ENCODE results near the gene POMP. TPM values are rescaled to one million over a fixed set of nuclear protein-coding genes. Genes with fewer than 3 reads are reported as not detected.

POMP gene
- total and polyA plus RNA-seq, 2 of the 4 experiments (the other 2 are of a cell fraction): 60.2 to 68.4 TPM

DNA sequence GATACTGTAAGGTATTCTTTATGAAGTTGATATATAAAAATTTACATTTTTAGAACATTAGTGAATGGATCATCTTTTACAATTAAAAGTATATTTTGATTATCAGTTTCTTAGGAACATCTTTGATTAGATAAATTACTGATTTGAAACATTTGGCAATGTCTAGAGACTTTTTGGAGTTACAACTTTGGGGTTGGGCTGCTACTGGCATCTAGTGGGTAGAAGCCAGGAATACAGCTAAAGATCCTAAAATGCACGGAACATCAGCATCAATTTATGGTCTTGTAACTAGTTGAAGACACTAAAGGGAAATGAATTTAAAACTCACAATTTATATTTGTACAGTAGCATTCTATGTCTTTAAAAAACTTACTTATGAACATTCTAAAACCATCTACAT is 19.9 kb downstream of the POMP start:
- intact Hi-C loops (cut with micrococcal nuclease) (loop anchor here (1.0 kb wide), 1 partner anchor 117 kb away; no protein-coding TSS in a partner anchor), in situ Hi-C loops (cut with MboI; ENCODE audit: low sequenced_read_pairs) (loop anchor here (5.0 kb wide), 1 partner anchor 118 kb away; no protein-coding TSS in a partner anchor), dilution Hi-C loops (cut with HindIII; ENCODE audit: low sequenced_read_pairs, unreplicated experiment) (no loop called here)
- H2AK5ac ChIP-seq (ENCODE audit: low read depth, low read length): no peak overlapping the region
- H3K79me1 ChIP-seq (ENCODE audit: low read depth in 1 of 2, low read length in 2 of 2): peaks cover 6 to 10% of the 10 kb centered on the region in 2 experiments; a peak in 2 of 4 replicates
- no peak overlapping the region for H3K4me2 ChIP-seq (ENCODE audit: low read depth, low read length)
- H2BK5ac ChIP-seq (ENCODE audit: low read depth, low read length, poor library complexity, severe bottlenecking): no peak overlapping the region
- H3K18ac ChIP-seq (ENCODE audit: low read depth, low read length): no peak overlapping the region
- no peak overlapping the region for H3K9ac ChIP-seq (ENCODE audit: low read depth, low read length)
- no peak overlapping the region for H3K14ac ChIP-seq (replicated peaks; ENCODE audit: low read depth, low read length)
- no peak overlapping the region for H2AK9ac ChIP-seq (replicated peaks; ENCODE audit: low read depth, low read length, poor library complexity)
- ChIA-PET CTCF (no interaction called here), POLR2A (ENCODE audit: unreplicated experiment) (no interaction called here)
- H3K9me3 ChIP-seq (ENCODE audit: control insufficient read depth, insufficient read depth, low read length): no peaks in the 10 kb centered on the region
- no peak for ATAC-seq (ENCODE audit: low read depth)
- no peaks in the 10 kb centered on the region for H3K4me1 ChIP-seq (ENCODE audit: control insufficient read depth, insufficient read depth, low read length)
- H4K8ac ChIP-seq (ENCODE audit: low read depth in 2 of 2, low read length in 2 of 2): no peak overlapping the region
- no peak overlapping the region for H2BK15ac ChIP-seq (ENCODE audit: low read depth, low read length)
- H3K23ac ChIP-seq (ENCODE audit: low read depth, low read length): no peak overlapping the region
- no peak overlapping the region for H3K4me3 ChIP-seq (ENCODE audit: insufficient read depth, low read depth, low read length)
- WGBS, 2 experiments (ENCODE audit: extremely low coverage in 2 of 2, insufficient read length in 1 of 2): no CpG with 5 or more reads among the region's 1 CpG
- H4K5ac ChIP-seq (ENCODE audit: low read depth, low read length): no peak overlapping the region
- H2BK20ac ChIP-seq (ENCODE audit: low read depth, low read length): no peak overlapping the region
- TF ChIP-seq SMC3 (IDR thresholded peaks at IDR 0.05; ENCODE audit: low read depth, low read length): 0 out of 2 replicates have a peak, but pooled peaks have one; percentile 4
- peak; percentile 25 for TF ChIP-seq RAD21 (IDR thresholded peaks at IDR 0.05; ENCODE audit: low read length)
- TF ChIP-seq, protein P1, sequence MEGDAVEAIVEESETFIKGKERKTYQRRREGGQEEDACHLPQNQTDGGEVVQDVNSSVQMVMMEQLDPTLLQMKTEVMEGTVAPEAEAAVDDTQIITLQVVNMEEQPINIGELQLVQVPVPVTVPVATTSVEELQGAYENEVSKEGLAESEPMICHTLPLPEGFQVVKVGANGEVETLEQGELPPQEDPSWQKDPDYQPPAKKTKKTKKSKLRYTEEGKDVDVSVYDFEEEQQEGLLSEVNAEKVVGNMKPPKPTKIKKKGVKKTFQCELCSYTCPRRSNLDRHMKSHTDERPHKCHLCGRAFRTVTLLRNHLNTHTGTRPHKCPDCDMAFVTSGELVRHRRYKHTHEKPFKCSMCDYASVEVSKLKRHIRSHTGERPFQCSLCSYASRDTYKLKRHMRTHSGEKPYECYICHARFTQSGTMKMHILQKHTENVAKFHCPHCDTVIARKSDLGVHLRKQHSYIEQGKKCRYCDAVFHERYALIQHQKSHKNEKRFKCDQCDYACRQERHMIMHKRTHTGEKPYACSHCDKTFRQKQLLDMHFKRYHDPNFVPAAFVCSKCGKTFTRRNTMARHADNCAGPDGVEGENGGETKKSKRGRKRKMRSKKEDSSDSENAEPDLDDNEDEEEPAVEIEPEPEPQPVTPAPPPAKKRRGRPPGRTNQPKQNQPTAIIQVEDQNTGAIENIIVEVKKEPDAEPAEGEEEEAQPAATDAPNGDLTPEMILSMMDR (conservative IDR thresholded peaks at IDR 0.05; ENCODE audit: low read depth, low read length): peak; percentile 24
- no peak for TF ChIP-seq MXI1 (IDR thresholded peaks at IDR 0.05; ENCODE audit: borderline replicate concordance, low read depth, low read length)
- H3K9me1 ChIP-seq (ENCODE audit: insufficient read depth, low read length): no peaks in the 10 kb centered on the region; the same call in 1 of the 2 replicates
- no peak for DNase-seq
- H3K27me3 ChIP-seq (ENCODE audit: control insufficient read depth, insufficient read depth, low read length): no peaks in the 10 kb centered on the region
- peaks cover 21% of the 10 kb centered on the region for H3K36me3 ChIP-seq (ENCODE audit: control insufficient read depth, insufficient read depth, low read length)
- H4K91ac ChIP-seq (ENCODE audit: insufficient read depth, low read depth, low read length): no peak overlapping the region
- no peak overlapping the region for H3K4ac ChIP-seq (ENCODE audit: low read depth, low read length)
- no peak overlapping the region for H2AFZ ChIP-seq (replicated peaks; ENCODE audit: low read length, poor library complexity)
- H3K27ac ChIP-seq (ENCODE audit: insufficient read depth, low read length): no peak overlapping the region
- no peak overlapping the region for H3K56ac ChIP-seq (ENCODE audit: extremely low read depth, insufficient read depth, low read length)
- peaks cover 3% of the 10 kb centered on the region; the same call in 1 of the 2 replicates for H4K20me1 ChIP-seq (ENCODE audit: insufficient read depth, low read length)
- no TSS peak for BruUV-seq (replicated peaks)
- no peak overlapping the region for H2BK120ac ChIP-seq (ENCODE audit: low read depth, low read length)

Data from IMR-90 (cell line).